Measurements from ENCODE around the gene P2RY10. TPM values are rescaled to one million over a fixed set of nuclear protein-coding genes. Genes with fewer than 3 reads are reported as not detected.

Gene P2RY10
- total RNA-seq, 1 experiment from 2014 or later = not detected

- H3F3A ChIP-seq (ENCODE audit: low read length, unreplicated experiment) = no peaks in the 10 kb centered on the region
- H3K27me3 ChIP-seq (ENCODE audit: low read length) = no peaks in the 10 kb centered on the region
- peak overlapping the region; percentile 18; the same call in 1 of the 2 replicates for H3K4me3 ChIP-seq (ENCODE audit: low read length)
- no peak for TF ChIP-seq EZH2 (IDR thresholded peaks at IDR 0.05; ENCODE audit: low read length, unreplicated experiment)
- TF ChIP-seq EZH2phosphoT487 (IDR thresholded peaks at IDR 0.05; ENCODE audit: borderline replicate concordance, low read length) = no peak
- intact Hi-C loops (cut with micrococcal nuclease) = no loop called here
- no peaks in the 10 kb centered on the region for H4K20me1 ChIP-seq (ENCODE audit: low read length)
- ChIA-PET POLR2A (ENCODE audit: unreplicated experiment) (no interaction called here), CTCF (no interaction called here)
- peak overlapping the region; percentile 25; the same call in 1 of the 2 replicates for H3K9ac ChIP-seq (ENCODE audit: low read length)
- no TSS peak for BruUV-seq (replicated peaks)
- H3K79me2 ChIP-seq (ENCODE audit: low read length) = no peaks in the 10 kb centered on the region
- peak overlapping the region; percentile 72 for H2AFZ ChIP-seq (ENCODE audit: low read length)
- no peaks in the 10 kb centered on the region for H3K9me2 ChIP-seq (replicated peaks; ENCODE audit: low read length)
- DNase-seq (peak; percentile 48), ATAC-seq (no peak)
- peak overlapping the region; percentile 87 for H3K27ac ChIP-seq (ENCODE audit: low read length)
- no peaks in the 10 kb centered on the region for H3K36me3 ChIP-seq (ENCODE audit: low read depth, low read length)
- H3K9me3 ChIP-seq (ENCODE audit: low read length) = no peaks in the 10 kb centered on the region
- peak overlapping the region; percentile 62 for H3K4me2 ChIP-seq (ENCODE audit: low read length)
- peaks cover 19% of the 10 kb centered on the region for H3K4me1 ChIP-seq (ENCODE audit: insufficient read depth, low read length)
Observed at GRCh38 chrX:78923198-78924015, 21.8 kb upstream of the P2RY10 start.

- H3K4me2 ChIP-seq (ENCODE audit: low read length) = no peak overlapping the region
- no peaks in the 10 kb centered on the region for H3K36me3 ChIP-seq (ENCODE audit: low read depth, low read length)
- intact Hi-C loops (cut with micrococcal nuclease) = no loop called here
- no peaks in the 10 kb centered on the region for H4K20me1 ChIP-seq (ENCODE audit: low read length)
- H3K9me3 ChIP-seq (ENCODE audit: low read length) = no peaks in the 10 kb centered on the region
- no TSS peak for BruUV-seq (replicated peaks)
- H3K27me3 ChIP-seq (ENCODE audit: low read length) = no peaks in the 10 kb centered on the region
- ATAC-seq (no peak), DNase-seq (no peak)
- no peak overlapping the region for H3K9ac ChIP-seq (ENCODE audit: low read length)
- H3K79me2 ChIP-seq (ENCODE audit: low read length) = no peaks in the 10 kb centered on the region
- ChIA-PET POLR2A (ENCODE audit: unreplicated experiment) (no interaction called here), CTCF (no interaction called here)
- H3K4me3 ChIP-seq (ENCODE audit: low read length) = no peak overlapping the region
- no peaks in the 10 kb centered on the region for H3K9me2 ChIP-seq (replicated peaks; ENCODE audit: low read length)
- no peaks in the 10 kb centered on the region for H3K4me1 ChIP-seq (ENCODE audit: insufficient read depth, low read length)
- no peaks in the 10 kb centered on the region for H3F3A ChIP-seq (ENCODE audit: low read length, unreplicated experiment)
- no peak overlapping the region for H3K27ac ChIP-seq (ENCODE audit: low read length)
- no peak overlapping the region for H2AFZ ChIP-seq (ENCODE audit: low read length)
- TF ChIP-seq EZH2phosphoT487 (IDR thresholded peaks at IDR 0.05; ENCODE audit: borderline replicate concordance, low read length) = no peak
- TF ChIP-seq EZH2 (IDR thresholded peaks at IDR 0.05; ENCODE audit: low read length, unreplicated experiment) = no peak
- TF ChIP-seq CTCF (conservative IDR thresholded peaks at IDR 0.05; ENCODE audit: low read depth, low read length) = no peak
Observed at GRCh38 chrX:78931814-78932213, 13.4 kb upstream of the P2RY10 start.

- intact Hi-C loops (cut with micrococcal nuclease) = no loop called here
- H4K20me1 ChIP-seq (ENCODE audit: low read length) = no peaks in the 10 kb centered on the region
Observed at GRCh38 chrX:78934866-78935265, 10.3 kb upstream of the P2RY10 start.

More at GRCh38 chrX:78934866-78935265, 10.3 kb upstream of the P2RY10 start:
- ChIA-PET CTCF (no interaction called here), POLR2A (ENCODE audit: unreplicated experiment) (no interaction called here)
- Histone ChIP-seq H3K27ac (ENCODE audit: low read length) (no peak overlapping the region), H3K27me3 (ENCODE audit: low read length) (no peaks in the 10 kb centered on the region), H3K4me1 (ENCODE audit: insufficient read depth, low read length) (no peaks in the 10 kb centered on the region), H3K9me2 (replicated peaks; ENCODE audit: low read length) (no peaks in the 10 kb centered on the region), H3K36me3 (ENCODE audit: low read depth, low read length) (no peaks in the 10 kb centered on the region), H3K9me3 (ENCODE audit: low read length) (no peaks in the 10 kb centered on the region), H3K4me2 (ENCODE audit: low read length) (no peak overlapping the region), H2AFZ (ENCODE audit: low read length) (no peak overlapping the region), H3K9ac (ENCODE audit: low read length) (no peak overlapping the region), H3F3A (ENCODE audit: low read length, unreplicated experiment) (no peaks in the 10 kb centered on the region), H3K79me2 (ENCODE audit: low read length) (no peaks in the 10 kb centered on the region), H3K4me3 (ENCODE audit: low read length) (no peak overlapping the region)
- BruUV-seq (replicated peaks) = no TSS peak
- ATAC-seq (no peak), DNase-seq (no peak)
- no peak for TF ChIP-seq EZH2phosphoT487 (IDR thresholded peaks at IDR 0.05; ENCODE audit: borderline replicate concordance, low read length)
- TF ChIP-seq CTCF (conservative IDR thresholded peaks at IDR 0.05; ENCODE audit: low read depth, low read length) = no peak
- no peak for TF ChIP-seq EZH2 (IDR thresholded peaks at IDR 0.05; ENCODE audit: low read length, unreplicated experiment)
